ENCODE measurements around the gene PIAS3. TPM values are rescaled to one million over a fixed set of nuclear protein-coding genes. Genes with fewer than 3 reads are reported as not detected.
"Not testable (repeated sequence)": the region's sequence is repeated elsewhere in the genome, so short reads cannot be mapped to it uniquely, and the experiment has no call there.

Gene PIAS3
- total RNA-seq, 1 donor from 2014 or later, result 5.0 TPM

DNA sequence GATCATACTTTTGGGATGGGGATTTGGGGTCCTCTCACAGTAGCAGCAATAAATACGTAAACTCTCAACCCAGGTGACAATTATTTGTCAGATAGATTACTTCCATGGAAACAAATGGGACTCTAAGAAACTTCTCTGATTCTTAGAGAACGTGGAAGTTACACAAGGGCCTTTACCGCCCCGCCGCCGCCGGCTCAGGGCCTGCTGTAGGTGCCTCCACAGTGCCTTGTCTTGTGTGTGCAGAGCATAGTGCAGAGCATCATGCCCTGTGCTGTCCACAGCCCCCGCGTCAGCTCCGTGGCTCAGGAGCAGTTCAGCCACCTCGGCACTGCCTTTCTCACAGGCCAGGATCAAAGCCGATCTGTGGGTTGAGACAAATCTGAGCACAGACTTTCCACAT, 15.8 kb upstream of the PIAS3 start:
- DNase-seq, result no peak

DNA sequence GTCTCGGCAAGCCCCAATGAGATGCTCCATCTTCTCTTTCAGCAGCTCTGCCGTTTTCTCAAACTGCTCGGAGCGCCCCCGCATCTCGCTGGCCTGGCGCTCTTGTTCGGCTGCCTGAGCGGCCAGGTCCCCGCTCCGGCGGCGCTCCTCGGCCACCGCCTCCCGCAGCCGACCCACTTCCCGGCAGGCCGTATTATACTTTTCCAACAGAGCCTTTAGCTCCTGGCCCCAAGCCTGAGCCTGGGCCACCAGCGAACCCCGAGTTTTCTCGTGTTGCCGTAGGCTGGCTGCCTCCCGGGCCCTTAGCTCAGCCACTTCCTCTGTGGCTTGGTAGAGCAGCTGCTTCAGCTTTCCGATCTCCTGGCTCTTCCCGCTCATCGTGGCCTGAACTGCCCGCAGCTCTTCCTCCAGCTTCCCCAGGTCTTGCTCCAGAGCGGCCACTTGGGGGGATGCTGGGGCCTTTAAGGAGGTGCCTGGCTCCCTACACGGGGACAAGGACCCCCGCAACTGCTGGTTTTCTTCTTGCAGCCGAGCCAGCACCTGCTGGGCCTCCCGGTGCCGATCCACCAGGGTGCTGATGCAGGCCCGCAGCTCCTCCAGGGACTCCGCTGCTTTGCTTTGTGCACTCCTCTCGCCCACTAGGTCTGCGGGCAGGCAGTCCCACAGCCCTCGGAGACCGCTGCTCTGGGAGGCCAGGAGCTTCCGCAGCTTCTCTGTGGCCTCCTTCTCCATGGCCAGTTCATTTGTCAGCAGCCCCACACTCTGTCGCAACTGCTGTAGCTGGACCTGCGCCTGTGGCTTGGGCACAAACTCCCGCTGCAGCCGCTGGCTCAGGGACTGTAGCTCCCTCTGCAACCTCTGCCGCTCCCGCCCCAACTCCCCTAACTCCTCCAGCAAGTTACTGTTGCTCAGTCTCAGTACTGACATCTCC, 13.4 kb upstream of the PIAS3 start:
- peak; percentile 71 for DNase-seq

DNA sequence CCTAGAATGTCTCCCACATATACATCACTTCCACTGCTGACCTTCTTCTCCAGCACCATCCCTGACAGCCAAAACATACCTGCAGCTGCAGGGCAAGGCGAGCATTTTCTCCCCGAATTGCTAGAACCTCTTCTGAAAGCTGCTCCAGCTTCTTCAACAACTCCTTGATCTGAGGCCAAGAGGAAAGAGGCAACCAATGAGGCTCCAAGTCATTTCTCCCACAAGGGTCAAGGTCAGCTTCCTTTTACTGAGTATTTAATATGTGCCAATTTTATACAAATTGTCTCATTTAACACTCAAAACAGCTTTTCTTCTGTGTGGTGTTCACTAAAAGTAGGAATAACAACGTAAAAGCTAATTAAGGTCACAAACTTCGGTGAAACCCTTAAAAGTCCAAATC, 9.4 kb upstream of the PIAS3 start:
- no peak for DNase-seq

DNA sequence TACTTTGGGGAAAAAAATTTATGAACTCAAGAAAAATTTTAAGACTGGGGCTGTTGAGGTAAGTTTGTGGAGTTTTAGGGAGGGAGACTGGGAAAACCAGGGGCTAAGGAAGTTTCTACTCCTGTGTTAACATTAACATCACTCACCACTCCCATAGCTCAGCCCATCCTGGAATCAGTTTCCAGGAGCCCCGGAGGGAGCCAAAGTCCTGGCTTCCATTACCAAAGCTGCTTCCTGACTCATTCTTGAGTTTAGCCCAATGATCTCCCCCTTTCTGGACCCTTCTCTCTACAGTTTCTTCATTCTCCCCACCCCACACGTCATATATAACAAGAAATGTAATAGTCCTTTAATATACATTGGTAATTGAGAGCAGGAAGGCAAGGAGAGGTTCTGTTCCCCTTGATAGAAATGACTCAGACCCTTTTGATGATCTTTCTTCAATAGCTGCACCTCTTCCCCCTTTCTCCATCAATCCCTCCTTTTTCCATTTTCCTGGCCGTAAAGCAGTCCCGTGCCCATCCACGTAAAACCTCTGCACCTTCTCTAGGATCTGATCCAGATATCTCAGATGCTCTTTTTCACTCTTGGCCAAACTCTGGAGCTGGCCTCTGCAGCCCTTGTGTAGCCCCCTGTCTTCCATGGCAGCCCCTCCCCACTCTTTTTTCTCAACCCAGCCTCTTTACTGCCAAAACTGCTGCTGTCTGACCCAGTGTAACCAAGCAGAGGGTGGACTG, 4.6 kb upstream of the PIAS3 start:
- no peak for DNase-seq

DNA sequence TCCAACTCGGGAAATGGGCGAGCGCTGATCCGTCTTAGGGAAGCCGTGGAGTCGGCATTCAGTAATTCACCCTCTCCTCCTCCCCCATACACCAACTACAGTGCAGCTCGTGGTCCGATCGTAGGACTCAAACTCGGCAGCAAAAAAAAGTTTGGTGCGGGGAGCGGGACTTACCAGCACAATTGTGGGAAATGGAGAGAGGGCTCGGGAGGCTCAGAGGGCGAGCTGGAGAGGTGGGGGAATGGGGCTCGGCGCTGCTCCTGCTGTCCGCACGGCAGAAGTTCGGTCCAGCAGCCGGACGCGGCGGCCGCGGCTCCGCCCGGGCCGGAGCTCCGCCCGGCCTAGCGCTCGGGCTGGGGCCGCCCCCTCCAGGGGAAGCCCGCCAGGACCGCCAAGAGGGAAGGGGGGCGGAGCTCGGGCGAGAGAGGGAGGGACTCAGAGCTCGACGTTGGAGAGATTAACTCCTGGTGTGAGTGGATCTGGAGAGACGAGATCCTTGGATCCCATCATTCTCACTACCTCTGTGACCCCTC, 676 bp upstream of the PIAS3 start:
- peak; percentile 68 for DNase-seq

DNA sequence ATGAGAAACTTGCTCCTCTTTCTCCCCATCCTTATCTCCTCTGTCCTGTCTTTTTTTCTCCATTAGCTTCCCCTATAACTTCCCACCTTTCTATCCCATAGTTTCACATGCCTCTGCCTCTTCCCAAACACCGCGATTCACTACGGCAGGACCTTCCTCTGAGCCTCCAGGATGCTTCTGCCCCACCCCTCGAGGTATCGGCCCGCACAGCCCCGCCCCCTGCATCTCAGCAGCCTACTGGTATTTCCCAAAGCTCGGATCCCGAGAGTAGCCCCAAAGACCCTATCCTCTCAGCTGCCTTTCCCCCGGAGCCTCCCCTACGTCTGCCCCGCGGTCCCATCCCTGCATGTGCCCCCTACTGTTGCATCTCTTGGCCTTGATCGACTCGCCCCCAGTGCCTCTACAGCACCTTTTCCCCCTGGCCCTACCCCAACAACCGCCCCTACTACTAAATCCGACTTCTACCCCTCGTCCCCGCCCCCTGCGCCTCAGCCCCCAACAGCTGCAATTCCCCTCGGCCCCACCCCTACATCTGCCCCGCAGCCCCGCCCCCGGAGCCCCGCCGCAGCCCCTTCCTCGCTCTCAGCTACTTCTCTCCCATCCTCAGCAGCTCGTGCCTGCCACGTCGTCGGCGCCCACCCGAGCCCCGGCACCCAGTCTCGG, 512 bp downstream of the PIAS3 start:
- no peak for DNase-seq

DNA sequence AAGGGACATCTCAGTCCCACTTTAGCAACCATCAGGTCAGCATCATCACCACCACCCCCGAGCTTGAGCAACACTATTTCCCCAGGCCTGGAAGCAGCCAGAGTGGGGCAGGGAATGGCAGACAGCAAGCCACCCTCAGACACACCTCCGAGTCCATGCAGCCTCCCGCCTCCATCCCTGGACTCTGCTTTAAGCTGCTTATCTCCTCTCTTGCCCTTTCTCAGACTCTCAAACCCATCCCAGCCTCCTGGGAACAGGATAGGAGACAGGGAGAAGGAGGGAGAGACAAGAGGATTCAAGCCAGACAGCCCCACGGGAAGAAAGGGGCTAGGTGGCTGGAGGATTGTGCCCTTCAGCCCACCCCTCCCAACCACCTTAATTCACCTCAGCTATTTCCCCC, 1.7 kb downstream of the PIAS3 start:
- no peak for DNase-seq

DNA sequence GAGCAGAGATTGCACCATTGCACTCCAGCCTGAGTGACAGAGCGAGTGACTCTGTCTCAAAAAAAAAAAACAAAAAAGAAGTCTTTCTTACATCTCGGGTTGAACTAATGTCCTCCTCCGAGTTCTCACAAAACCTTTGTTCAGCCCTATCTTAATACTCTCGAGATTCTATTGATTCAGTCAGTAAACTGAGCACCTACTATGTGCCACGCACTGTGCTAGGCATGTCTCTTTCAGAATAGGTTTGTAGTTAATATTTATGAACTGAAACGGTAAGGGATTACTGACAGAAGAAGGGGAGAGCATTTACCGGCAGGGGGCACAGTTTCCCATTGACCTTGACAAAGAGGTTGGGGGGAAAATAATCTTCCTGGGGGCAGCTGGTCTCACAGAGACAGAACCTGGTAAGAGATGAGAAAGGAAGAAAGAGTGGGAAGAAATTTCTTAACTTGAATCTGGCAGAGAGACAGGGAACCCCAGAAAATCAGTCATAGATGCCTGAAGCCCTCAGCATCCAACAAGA, 3.4 kb downstream of the PIAS3 start:
- no peak for DNase-seq

DNA sequence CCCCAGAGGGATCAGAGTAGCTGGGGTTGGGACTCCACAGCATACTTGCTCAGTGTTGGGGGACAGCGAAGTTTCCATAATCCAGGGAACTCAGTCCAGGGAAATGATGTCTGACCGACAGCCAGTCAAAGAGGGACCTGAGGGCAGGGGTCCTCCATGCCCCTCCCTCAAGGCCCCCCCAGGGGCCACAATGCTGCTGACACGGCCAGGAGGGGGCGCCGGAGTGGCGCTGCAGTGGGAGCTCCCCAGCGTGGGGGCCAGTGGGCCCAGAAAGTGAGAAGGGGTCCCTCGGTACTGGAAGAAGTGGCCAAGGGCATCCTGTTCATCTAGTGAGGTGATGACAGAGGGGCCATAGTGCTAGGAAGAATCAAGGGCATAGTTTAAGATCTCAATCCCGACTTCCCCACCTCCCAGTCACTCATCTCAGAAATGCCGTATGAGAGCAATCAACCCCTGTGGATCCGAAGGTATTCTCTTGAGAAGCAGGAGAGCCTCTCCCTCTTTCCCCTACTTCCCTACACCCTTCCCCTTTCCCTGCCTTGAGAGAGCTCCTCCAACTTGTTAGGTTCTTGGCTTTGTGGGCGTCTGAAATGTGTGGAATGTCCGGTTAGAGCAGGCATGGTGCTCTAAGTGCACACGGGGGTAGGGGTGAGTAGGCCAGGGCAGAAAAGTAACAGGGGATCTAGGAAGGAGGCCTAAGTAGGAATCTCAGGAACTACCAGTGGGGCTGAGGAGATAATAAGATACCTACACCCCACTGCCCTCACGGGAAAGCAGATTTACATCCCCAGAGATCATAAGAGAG, 9.3 kb downstream of the PIAS3 start:
- no peak for DNase-seq

DNA sequence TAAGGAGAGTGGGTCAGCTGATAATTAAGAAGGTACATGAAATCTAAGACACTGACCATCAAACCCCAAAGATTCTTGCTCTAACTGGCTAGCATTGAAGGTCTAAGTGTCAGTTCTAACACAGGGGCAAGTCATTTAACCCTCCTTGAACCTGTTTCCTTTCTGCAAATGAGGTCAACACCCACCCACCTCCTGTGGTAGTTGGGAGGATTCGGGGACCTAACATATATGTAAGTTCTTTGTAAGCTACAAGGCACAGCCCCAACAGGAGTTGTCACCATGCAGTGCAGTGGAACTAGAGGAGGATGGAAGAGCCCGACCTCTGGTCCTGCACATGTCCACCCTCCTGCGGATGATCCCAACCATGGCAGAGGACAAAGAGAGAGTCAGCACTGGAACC, 11.1 kb downstream of the PIAS3 start:
- no peak for DNase-seq

DNA sequence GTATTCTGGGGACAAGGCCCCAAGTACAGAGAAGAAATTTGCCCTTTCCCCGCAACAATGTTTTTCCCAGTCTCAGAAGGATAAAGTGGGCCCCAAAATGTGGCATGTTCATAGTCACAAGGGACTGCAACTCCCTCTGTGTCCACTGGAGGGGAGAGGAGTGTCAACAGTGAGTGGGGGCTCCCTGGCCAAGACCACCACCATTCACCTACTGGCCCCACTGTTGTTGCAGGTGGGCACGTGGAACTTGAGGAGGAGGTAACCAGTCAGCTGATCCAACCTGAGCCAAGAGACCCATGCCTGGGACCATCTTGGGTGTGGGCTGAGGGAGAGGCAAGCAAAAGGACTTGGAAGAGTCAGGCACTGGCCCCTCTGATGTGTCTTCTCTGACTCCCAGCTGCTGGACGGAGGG, 12.7 kb downstream of the PIAS3 start:
- DNase-seq, result no peak

DNA sequence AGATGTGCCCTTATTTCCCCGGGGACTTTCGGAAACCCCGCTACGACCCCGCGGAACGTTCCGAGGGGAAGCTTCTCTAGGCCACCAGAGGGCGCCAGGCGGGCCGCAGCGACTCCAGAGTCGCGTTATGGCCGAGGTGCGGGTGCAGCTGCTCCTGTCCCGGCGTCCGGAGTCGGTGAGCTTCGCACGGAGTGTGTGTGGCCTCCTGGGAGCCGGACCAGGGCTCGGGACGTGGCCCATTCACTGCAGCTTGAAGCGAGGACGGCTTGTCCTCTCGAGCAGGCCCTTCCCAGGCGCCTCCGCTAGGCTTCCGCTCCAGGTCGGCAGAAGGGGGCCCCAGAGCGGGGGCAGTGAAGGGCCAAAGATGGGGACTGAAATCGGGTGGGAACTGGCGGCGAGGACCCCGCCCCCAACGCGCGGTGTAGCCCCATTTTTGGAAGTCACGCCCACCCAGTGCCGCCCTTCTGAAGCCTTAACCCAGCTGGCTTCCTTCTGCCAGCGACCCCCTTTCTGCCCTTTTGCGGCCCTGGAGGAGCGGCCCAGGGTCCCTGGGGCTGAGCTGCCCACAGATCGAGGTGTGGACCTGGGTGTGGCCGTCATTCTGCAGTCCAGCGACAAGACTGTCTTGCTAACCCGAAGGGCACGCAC, 13.2 kb downstream of the PIAS3 start, which contains the start of gene NUDT17:
TSS of gene NUDT17 (plus strand) at position 117 of the 648 bp plus-strand sequence. CDS start at position 128, 11 bp downstream.
- peak; percentile 64 for DNase-seq

DNA sequence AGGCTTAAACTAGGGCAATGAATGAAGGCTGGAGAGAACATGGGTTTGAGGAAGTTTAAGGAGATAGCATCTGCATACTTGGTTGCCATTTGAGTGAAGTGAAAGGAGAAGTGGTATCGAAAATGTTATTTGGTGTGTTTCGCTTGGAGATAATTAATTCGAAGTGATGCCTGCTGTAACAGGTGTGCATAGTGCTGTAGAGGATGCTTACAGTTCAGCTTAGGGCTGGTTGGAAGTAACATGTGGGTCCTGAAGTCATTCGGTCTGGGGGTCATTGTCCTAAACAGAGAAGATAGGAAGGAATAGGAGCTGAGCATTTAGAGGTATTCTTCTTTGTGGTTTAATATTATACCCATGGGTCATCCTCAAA, 13.8 kb downstream of the PIAS3 start:
- DNase-seq, result no peak

DNA sequence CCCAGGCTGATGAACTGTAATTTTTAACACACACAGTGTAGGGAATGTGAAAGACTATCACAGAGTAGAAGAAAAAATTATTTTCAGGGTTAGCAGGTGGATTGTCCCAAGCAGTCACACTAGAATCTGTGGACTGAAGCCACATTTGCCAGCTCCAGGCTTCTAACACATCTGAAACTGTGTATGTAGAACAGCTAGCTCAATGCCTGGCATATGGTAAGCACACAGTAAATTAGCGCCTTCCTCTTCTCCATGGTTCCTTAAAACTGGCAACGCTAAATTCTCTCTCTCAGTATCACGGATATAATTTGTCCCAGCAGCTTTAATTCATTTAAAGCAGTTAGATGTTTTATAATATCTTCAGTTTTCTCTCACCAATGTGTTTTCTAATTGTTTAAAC, 15.8 kb downstream of the PIAS3 start:
- DNase-seq, result no peak

DNA sequence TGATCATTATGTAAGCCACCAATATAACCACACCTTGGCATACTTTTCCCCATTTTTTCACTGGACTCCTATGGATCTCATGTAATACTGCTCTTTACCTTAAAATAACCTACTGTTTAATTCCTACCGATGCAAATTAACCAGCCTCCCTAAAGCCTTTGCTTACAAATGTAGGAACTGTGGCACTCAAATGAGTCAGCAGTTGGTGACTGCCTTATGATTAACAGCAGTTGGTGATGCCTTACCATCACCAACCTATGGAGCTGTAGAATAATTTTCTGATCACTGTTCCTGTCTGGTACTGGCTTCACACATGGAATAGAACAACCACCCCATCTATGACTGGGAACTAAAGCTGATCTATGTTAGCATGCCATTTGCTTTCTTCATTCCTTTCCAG, 21.2 kb downstream of the PIAS3 start:
- DNase-seq, result no peak

DNA sequence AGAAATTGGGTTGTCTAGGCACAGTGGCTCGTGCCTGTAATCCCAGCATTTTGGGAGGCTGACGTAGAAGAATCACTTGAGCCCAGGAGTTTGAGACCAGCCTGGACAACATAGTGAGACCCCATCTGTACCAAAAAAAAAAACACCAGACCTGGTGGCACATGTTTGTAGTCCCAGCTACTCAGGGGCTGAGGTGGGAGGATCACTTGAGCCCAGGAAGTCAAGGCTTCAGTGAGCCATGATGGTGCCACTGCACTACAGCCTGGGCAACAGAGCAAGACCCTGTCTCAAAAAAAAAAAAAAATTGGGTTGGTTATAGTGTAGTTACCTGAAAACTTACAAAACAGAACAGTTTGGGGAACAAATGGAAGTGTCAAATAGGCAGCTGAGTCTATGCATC, 28.1 kb downstream of the PIAS3 start:
- DNase-seq, result not testable (repeated sequence)

DNA sequence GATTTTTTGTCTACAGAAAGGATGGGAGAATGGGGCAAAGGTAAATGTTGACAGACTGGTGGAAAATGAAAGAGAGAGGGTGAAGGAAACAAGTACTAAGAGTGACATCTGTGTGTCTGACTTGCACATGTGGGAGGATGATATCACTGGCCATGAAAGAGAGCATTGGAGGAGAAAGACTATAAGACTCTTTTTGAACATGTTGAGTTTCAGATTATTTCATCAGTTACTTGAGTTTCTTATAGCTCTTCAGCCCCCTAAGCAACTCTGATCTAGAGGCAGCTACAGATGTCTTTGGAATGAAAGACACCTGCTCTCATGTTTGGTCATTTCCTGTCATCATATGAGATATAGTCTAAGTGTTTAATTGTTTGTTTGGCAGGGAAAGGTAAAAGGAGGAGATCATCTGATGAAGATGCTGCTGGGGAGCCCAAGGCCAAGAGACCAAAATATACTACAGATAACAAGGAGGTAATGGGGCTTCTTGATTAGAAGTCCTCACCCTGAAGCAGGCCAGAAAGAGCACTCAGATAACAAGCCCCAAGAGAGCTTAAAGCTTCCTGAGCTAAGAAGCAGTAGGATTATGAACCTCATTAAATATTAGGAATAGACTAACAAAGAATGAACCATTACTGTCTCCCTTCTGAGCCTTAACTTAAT, 30.4 kb downstream of the PIAS3 start:
- no peak for DNase-seq

DNA sequence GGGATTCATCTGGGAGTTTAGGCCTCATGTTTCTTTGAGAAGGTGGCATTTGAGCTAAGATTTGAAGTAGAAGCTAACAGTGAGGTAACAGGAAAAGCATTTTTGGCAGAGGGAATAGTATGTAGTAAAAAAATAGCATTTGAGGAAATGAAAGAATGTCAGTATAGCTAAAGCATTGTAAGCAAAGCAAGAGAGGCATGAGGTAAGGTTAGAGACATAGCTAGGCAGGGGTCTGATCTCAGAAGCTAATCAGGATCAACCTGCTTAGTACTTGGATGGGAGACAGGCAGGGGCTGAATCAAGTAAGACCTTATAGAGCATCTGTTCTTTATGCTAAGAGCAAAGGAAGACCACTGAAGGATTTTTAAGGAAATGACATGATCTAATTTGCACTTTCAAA, 30.9 kb downstream of the PIAS3 start:
- DNase-seq, result no peak

DNA sequence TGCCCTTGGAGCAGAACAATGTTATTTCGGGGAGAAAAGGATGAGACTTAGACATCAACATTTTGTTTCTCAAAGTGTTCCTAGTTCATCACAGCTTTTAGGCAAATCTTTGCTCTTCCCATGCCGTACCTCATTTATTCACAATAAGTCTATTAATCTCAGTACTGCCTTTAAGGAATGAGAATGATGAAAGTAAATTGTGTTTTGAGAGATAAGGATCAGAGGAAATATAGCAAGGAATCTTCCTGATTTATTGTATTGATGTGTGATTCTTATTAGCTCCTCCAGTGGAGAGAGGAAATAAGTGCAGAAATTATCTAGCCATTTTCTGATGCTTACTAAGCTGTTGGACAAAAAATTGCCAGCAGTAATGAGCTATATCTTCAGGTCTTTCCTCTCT, 32.9 kb downstream of the PIAS3 start:
- no peak for DNase-seq

DNA sequence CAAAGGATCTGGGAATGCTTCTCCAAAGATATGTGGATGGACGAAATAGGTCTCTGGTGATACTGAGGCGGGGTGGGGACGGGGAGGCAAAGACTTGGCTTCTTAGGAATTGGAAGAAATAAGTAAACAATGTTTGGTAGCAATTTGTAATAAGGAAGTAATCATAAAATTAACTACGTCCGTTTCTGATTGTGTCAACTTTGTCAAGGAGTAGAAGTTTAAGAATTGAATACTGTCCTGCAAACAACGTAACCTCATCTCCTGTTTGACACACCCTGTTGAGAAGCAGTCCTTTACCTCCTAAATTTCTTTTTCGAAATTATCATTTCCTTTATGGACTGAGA, 34.4 kb downstream of the PIAS3 start:
- no peak for DNase-seq

Measured in occipital lobe (tissue), 2 donors.